NT2/D1 (cell line): ENCODE measurements around the gene GIPC2.

Experiments used
- DNase-seq: peaks from one replicate; pipeline ENCODE4 v3.0.0-alpha.2; 2011; ENCODE audit warnings: low read depth, low spot score
- H3K27me3 ChIP-seq: 2 replicates; pipeline ENCODE4 v1.6.0; 2011; ENCODE audit warnings: mild to moderate bottlenecking; ENCODE audit not compliant: insufficient read length, insufficient read depth
- H3K36me3 ChIP-seq: 2 replicates; pipeline ENCODE4 v1.6.1; 2011; ENCODE audit warnings: mild to moderate bottlenecking, low read length, mixed read lengths; ENCODE audit not compliant: insufficient read depth, insufficient read length
- H3K4me1 ChIP-seq: 2 replicates; pipeline ENCODE4 v1.5.1; 2011; ENCODE audit not compliant: insufficient read depth, insufficient read length
- H3K4me3 ChIP-seq: 2 replicates; pipeline ENCODE4 v1.5.1; 2011; ENCODE audit warnings: low read depth; ENCODE audit not compliant: insufficient read length
- H3K9ac ChIP-seq: 2 replicates; pipeline ENCODE4 v1.6.0; 2011; ENCODE audit warnings: low read depth; ENCODE audit not compliant: insufficient read length
- H3K9me3 ChIP-seq: 2 replicates; pipeline ENCODE4 v1.5.1; 2011; ENCODE audit warnings: mild to moderate bottlenecking, low read length; ENCODE audit not compliant: insufficient read depth
- SUZ12 ChIP-seq: IDR thresholded peaks from 2 replicates; pipeline ENCODE4 v1.6.1; 2011; ENCODE audit not compliant: insufficient read length, insufficient read depth; ENCODE audit errors: extremely low read depth
- YY1 ChIP-seq: IDR thresholded peaks from 2 replicates; pipeline ENCODE4 v1.6.1; 2011; ENCODE audit not compliant: insufficient read length, insufficient read depth
- ZNF274 ChIP-seq: IDR thresholded peaks from 2 replicates; pipeline ENCODE4 v1.6.1; 2011; ENCODE audit warnings: mild to moderate bottlenecking, low read depth, low read length

The GIPC2 gene

GRCh38 chr1:78070210-78070609 lies 24.4 kb downstream of the GIPC2 start:
- H3K9ac ChIP-seq: no peak overlapping the region
- no peaks in the 10 kb centered on the region for H3K4me1 ChIP-seq
- H3K4me3 ChIP-seq: no peak overlapping the region
- no peaks in the 10 kb centered on the region for H3K9me3 ChIP-seq
- TF ChIP-seq ZNF274 (no peak), YY1 (no peak), SUZ12 (no peak)
- no peaks in the 10 kb centered on the region for H3K36me3 ChIP-seq
- no peaks in the 10 kb centered on the region for H3K27me3 ChIP-seq
- no peak for DNase-seq

- no peaks in the 10 kb centered on the region for H3K4me1 ChIP-seq
- TF ChIP-seq SUZ12: no peak
- no peak for TF ChIP-seq ZNF274
- no peak for TF ChIP-seq YY1
- DNase-seq: no peak
- no peak overlapping the region for H3K4me3 ChIP-seq
- no peaks in the 10 kb centered on the region for H3K9me3 ChIP-seq
- no peak overlapping the region for H3K9ac ChIP-seq
- H3K27me3 ChIP-seq: no peaks in the 10 kb centered on the region
- no peaks in the 10 kb centered on the region for H3K36me3 ChIP-seq
Observed at GRCh38 chr1:78070758-78071157, 25.0 kb downstream of the GIPC2 start.

DNA sequence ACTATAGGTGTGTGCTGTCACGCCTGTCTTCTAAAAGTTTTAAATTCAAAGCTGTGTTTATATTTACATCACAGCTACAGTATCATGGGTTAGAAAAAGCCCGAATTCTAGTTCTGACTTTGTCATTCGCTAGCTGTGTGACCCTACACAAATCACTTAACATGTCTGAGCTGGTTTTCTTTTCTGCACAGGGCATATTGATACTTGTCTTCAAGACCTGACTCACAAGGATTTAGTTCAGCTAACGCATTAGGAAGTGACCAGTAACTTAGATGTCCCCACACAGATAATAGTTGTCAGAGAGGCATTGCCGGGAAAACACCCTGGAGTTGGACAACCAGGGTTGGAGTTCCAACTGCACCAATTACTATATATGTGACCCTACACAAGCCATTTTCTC lies 25.9 kb downstream of the GIPC2 start:
- no peak overlapping the region for H3K4me3 ChIP-seq
- H3K9me3 ChIP-seq: no peaks in the 10 kb centered on the region
- H3K9ac ChIP-seq: no peak overlapping the region
- no peaks in the 10 kb centered on the region for H3K4me1 ChIP-seq
- no peaks in the 10 kb centered on the region for H3K27me3 ChIP-seq
- no peak for TF ChIP-seq ZNF274
- no peak for TF ChIP-seq SUZ12
- TF ChIP-seq YY1: no peak
- DNase-seq: no peak
- H3K36me3 ChIP-seq: no peaks in the 10 kb centered on the region

- TF ChIP-seq YY1: no peak
- no peak for TF ChIP-seq ZNF274
- no peak for TF ChIP-seq SUZ12
Observed at GRCh38 chr1:78072216-78072615, 26.4 kb downstream of the GIPC2 start.

DNA sequence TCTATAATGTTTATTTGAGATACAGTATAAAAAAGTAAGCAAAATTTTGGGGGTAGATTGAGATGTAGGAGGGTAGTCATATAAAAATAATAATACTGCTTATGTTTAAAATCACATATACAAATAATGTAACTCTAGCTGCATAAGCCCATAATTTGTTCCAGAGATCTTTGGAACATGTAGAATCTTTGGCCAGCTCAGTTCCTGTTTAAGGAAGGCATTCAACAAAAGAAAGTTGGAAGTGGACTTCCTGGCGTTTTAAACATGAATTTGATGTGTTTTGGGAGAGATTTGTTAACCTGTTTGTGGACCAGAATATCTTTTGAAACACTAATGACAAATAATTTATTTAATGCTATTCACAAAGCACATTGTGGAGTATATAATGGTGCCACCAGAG lies 27.7 kb downstream of the GIPC2 start:
- TF ChIP-seq SUZ12: no peak
- TF ChIP-seq ZNF274: no peak
- no peak for TF ChIP-seq YY1
- no peaks in the 10 kb centered on the region for H3K4me1 ChIP-seq
- no peaks in the 10 kb centered on the region for H3K27me3 ChIP-seq
- no peak overlapping the region for H3K4me3 ChIP-seq
- no peak for DNase-seq
- H3K9ac ChIP-seq: no peak overlapping the region
- H3K36me3 ChIP-seq: no peaks in the 10 kb centered on the region
- H3K9me3 ChIP-seq: no peaks in the 10 kb centered on the region

More at GRCh38 chr1:78072216-78072615, 26.4 kb downstream of the GIPC2 start:
- no peak for DNase-seq
- no peaks in the 10 kb centered on the region for H3K9me3 ChIP-seq
- H3K4me1 ChIP-seq: no peaks in the 10 kb centered on the region
- no peak overlapping the region for H3K4me3 ChIP-seq
- H3K36me3 ChIP-seq: no peaks in the 10 kb centered on the region
- H3K9ac ChIP-seq: no peak overlapping the region
- H3K27me3 ChIP-seq: no peaks in the 10 kb centered on the region

DNA sequence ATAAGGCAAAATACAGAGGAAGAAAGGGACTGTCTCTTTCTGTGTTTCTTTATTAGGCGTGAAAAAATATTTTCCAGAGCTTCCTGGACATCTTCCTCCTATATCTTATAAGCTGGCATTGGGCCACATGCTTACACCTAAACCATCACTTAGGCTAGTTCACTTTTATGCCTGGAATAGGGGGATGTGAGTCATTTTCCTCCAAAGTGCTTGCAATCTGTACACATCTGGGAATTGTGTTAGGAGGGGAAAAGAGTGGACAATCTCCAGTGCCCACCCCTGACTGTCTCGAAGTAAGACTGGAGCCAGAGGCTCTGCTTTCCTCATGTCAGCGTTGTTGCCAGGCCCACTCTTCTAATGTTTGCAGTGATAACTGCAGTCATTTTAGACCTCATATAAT lies 29.9 kb downstream of the GIPC2 start:
- no peaks in the 10 kb centered on the region for H3K36me3 ChIP-seq
- TF ChIP-seq SUZ12: no peak
- TF ChIP-seq ZNF274: no peak
- no peak for TF ChIP-seq YY1

GRCh38 chr1:78078358-78078757 lies 32.6 kb downstream of the GIPC2 start:
- no peak for DNase-seq
- no peaks in the 10 kb centered on the region for H3K27me3 ChIP-seq
- no peak overlapping the region for H3K4me3 ChIP-seq
- no peak overlapping the region for H3K9ac ChIP-seq
- TF ChIP-seq SUZ12 (no peak), ZNF274 (no peak), YY1 (no peak)
- no peaks in the 10 kb centered on the region for H3K4me1 ChIP-seq
- H3K9me3 ChIP-seq: no peaks in the 10 kb centered on the region
- H3K36me3 ChIP-seq: no peaks in the 10 kb centered on the region

More for the DNA sequence above, 29.9 kb downstream of the GIPC2 start:
- H3K9ac ChIP-seq: no peak overlapping the region
- no peak for DNase-seq
- no peaks in the 10 kb centered on the region for H3K9me3 ChIP-seq
- no peaks in the 10 kb centered on the region for H3K27me3 ChIP-seq
- H3K4me1 ChIP-seq: no peaks in the 10 kb centered on the region
- no peak overlapping the region for H3K4me3 ChIP-seq
